Retinal pigment epithelial cell (primary cell): ENCODE measurements around the gene EFCAB10.

Experiments
- DNase-seq: peaks from one replicate; pipeline ENCODE4 v3.0.0-alpha.2; 2010; ENCODE audit warnings: low read depth
- H3K4me3 ChIP-seq: 2 replicates; pipeline ENCODE4 v1.5.1; 2011; ENCODE audit warnings: mild to moderate bottlenecking, low read length, control low read depth, moderate library complexity
- TF ChIP-seq, protein P1 (sequence below): conservative IDR thresholded peaks from 2 replicates; pipeline ENCODE4 v1.5.1; 2011; ENCODE audit warnings: low read depth, low read length, control low read depth, inconsistent platforms

Gene EFCAB10

GRCh38 chr7:105619590-105619989 lies 38.3 kb upstream of the EFCAB10 start:
- H3K4me3 ChIP-seq, result no peak overlapping the region
- TF ChIP-seq, protein P1, sequence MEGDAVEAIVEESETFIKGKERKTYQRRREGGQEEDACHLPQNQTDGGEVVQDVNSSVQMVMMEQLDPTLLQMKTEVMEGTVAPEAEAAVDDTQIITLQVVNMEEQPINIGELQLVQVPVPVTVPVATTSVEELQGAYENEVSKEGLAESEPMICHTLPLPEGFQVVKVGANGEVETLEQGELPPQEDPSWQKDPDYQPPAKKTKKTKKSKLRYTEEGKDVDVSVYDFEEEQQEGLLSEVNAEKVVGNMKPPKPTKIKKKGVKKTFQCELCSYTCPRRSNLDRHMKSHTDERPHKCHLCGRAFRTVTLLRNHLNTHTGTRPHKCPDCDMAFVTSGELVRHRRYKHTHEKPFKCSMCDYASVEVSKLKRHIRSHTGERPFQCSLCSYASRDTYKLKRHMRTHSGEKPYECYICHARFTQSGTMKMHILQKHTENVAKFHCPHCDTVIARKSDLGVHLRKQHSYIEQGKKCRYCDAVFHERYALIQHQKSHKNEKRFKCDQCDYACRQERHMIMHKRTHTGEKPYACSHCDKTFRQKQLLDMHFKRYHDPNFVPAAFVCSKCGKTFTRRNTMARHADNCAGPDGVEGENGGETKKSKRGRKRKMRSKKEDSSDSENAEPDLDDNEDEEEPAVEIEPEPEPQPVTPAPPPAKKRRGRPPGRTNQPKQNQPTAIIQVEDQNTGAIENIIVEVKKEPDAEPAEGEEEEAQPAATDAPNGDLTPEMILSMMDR, result no peak

GRCh38 chr7:105618016-105618296 lies 36.7 kb upstream of the EFCAB10 start:
- TF ChIP-seq, protein P1, result no peak
- no peak for DNase-seq
- H3K4me3 ChIP-seq, result no peak overlapping the region

More at GRCh38 chr7:105619590-105619989, 38.3 kb upstream of the EFCAB10 start:
- DNase-seq, result no peak

DNA sequence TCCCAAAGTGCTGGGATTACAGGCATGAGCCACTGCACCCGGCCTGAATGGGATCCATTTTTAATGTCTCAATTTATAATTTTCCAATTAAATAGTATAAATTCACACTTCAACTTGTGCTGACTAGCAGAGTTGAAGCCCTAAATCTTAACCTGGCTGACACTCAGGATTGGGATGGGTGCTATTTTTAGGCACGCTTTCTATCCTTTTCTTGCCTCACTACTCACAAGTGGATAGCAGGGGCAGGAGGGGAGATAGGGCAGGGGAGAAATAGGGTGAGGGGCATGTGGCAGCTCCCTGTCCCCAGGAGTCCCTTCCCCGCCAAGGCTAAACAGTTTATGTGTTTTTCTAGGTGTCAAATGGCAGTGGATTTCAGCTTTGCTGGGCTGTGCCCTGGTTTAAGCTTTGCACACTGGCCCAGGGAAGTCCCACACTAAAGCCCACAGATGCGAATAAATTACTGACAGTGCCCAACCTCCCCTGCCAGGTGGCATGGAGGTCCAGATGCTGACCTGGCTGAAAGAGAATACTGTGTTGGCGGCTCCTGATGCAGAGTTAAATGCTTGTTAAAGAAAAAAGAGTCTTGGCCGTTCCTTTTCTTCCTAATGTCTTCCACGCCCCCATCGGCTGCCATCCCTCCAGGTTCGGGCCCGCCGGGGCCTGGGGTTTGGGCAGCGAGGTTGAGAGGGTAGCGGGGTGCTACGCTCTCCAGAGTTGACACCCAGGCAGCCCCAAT lies 36.2 kb upstream of the EFCAB10 start:
- TF ChIP-seq, protein P1, result no peak
- DNase-seq, result no peak
- no peak overlapping the region for H3K4me3 ChIP-seq

DNA sequence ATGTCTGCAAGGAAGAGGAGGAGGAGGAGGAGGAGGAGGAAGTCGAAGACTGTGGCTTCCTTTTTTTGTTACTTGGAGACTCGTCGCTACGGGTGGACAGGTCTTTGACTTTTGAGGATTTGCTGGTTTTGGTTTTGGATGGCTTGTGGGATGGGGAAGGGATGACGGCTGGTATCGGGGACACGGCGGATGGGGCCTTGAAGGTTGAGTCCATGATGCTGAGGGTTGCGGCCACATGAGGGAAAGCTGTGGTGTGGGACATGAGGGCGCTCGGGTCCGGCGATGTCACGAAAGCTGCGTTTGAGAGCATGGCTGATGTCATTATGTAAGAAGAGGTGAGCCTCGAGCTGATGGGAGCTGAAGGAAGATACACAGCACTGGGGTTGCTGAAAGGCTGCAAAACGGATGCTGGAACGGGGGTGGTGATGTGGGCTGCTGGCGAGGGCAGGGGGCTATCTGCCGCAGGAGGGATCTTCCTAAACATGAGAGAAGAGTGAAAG lies 33.1 kb upstream of the EFCAB10 start:
- TF ChIP-seq, protein P1, result no peak
- no peak overlapping the region for H3K4me3 ChIP-seq
- DNase-seq, result no peak

GRCh38 chr7:105613611-105614330 lies 32.5 kb upstream of the EFCAB10 start:
- DNase-seq, result no peak
- TF ChIP-seq, protein P1, result no peak
- H3K4me3 ChIP-seq, result no peak overlapping the region

- no peak for DNase-seq
- H3K4me3 ChIP-seq, result no peak overlapping the region
- TF ChIP-seq, protein P1, result no peak
Observed at GRCh38 chr7:105612806-105613205, 31.5 kb upstream of the EFCAB10 start.
